NCI-H1436 treated with DMSO at 0.1 percent for 48 hours (cell line): ENCODE results near the gene CATSPERD.
A peak's percentile ranks its signal among the peaks of the same experiment; 100 is the strongest.
"Not testable (repeated sequence)": the region's sequence is repeated elsewhere in the genome, so short reads cannot be mapped to it uniquely, and the experiment has no call there.

Experiments used
- DNase-seq: peaks from one replicate; lab custom pipeline; 2025; lab: John Stamatoyannopoulos, UW

Gene CATSPERD

DNA sequence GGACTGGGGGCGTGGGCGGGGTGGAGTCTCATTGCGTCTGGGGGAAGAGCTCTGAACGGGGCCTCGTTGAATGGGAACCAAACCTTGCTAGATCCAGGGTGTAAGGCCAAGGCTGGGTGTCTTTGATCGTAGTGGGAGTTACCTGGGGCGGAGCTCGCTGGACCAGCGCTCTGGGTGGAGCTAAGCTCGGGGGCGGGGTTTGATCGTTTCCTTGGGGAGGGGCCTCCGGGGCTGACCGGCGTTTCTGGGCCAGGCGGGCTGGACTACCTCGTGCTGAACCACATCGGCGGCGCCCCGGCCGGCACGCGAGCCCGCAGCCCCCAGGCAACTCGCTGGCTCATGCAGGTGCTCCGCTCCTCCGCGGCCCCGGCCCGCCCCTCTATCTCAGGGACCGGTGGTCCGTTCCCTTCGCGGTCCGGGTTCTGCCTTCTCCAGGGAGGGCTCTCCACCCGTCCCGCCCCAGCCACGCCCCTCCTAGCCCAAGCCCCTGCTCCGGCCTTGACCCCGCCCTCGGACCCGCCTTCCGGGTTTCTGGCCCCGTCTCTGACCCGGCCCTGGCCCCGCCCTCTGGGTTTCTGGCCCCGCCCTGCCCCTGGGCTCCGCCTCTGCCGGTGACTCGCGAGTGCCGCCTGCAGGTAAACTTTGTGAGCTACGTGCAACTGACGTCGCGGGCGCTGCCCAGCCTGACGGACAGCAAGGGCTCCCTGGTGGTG, 33.6 kb upstream of the CATSPERD start:
- DNase-seq = peak; percentile 61

DNA sequence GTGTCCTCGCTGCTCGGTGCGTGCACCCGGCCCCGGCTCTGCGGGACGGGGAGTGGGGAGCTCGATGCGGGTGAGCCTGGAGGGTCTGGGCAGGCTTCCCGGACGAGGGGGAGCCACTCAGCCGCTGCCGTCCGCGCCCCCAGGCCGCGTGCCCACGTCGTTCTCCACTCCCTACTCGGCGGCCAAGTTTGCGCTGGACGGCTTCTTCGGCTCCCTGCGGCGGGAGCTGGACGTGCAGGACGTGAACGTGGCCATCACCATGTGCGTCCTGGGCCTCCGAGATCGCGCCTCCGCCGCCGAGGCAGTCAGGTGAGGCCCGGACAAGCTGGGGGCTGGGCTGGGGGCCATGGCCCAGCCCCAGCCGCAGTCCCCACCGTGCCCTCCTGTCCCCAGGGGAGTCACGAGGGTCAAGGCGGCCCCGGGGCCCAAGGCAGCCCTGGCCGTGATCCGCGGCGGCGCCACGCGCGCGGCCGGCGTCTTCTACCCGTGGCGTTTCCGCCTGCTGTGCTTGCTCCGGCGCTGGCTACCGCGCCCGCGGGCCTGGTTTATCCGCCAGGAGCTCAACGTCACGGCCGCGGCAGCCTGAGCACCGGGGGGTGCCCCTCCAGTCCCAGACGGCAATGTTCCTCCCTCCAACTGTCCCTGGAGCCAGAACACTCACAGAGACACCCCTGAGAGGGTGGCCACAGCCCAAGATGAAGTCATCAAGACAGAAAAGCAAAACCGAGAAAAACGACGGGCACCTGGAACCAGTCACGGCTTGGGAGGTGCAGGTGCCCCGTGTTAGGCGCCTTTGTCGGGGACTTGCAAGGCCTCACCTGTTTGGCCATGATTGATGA, 32.9 kb upstream of the CATSPERD start:
- no peak for DNase-seq

DNA sequence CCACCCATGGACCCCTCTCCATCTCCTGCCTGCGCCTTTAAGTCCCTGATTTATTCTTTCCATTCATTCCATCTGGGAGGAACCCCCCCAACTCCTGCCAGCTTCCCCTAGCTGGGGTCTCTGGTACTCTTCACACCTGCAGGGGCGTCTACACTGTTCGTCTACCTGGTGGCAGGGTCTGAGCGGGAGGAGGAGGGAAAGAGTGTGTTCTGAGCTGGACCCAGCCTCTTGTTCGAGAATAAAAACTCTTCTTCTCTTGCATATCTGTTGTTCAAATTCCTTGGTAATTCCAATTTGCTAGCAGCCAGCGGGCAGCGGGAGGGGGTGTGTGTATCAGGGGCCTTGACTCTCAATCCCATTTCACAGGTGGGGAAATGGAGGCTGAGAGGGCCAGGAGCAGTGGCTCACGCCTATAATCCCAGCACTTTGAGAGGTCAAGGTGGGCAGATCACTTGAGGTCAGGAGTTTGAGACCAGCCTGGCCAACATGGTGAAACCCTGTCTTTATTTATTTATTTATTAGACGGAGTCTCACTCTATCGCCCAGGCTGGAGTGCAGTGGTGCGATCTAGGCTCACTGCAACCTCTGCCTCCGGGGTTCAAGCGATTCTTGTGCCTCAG, 32.1 kb upstream of the CATSPERD start:
- not testable (repeated sequence) for DNase-seq

DNA sequence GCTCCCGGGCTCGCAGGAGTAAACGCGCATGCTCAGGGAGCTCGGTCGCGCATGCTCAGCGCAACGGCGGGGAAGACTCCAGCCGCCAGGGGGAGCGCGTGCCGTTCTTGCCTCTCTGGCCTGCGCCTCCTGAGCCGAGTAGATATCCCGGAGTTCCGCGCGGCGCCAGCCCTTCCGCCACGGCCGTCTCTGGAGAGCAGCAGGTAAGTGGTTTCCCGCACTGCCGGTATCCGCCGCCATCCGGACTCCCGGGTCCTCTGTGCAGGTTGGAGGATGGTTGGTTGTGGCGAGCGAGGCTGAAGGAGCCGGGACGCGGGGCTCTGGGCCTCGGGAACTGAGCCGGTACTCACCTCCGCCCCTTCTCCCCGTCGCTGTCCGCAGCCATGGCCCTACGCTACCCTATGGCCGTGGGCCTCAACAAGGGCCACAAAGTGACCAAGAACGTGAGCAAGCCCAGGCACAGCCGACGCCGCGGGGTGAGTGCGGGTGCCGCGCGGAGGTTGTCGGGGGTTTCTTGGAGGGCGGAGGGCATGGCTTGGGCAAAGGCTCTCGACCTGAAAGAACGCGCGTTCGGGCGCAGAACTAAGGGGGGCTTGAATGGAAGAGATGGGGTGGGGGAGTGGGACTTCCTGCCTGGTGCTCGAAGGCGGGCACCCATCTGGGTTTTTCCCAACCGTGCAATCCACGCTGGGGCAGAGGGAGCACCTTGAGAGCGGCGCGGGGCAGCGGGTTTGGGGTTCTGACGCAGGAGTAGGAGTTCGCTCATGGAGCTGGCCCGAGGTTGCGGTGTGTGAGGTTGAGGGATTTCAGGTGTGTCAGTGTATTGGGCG, 30.1 kb upstream of the CATSPERD start, which contains the start of gene RPL36:
Gene RPL36 (plus strand): TSS at position 171 of the 830 bp plus-strand sequence. CDS start 213 bp downstream, at position 384.
- peak; percentile 74 for DNase-seq

DNA sequence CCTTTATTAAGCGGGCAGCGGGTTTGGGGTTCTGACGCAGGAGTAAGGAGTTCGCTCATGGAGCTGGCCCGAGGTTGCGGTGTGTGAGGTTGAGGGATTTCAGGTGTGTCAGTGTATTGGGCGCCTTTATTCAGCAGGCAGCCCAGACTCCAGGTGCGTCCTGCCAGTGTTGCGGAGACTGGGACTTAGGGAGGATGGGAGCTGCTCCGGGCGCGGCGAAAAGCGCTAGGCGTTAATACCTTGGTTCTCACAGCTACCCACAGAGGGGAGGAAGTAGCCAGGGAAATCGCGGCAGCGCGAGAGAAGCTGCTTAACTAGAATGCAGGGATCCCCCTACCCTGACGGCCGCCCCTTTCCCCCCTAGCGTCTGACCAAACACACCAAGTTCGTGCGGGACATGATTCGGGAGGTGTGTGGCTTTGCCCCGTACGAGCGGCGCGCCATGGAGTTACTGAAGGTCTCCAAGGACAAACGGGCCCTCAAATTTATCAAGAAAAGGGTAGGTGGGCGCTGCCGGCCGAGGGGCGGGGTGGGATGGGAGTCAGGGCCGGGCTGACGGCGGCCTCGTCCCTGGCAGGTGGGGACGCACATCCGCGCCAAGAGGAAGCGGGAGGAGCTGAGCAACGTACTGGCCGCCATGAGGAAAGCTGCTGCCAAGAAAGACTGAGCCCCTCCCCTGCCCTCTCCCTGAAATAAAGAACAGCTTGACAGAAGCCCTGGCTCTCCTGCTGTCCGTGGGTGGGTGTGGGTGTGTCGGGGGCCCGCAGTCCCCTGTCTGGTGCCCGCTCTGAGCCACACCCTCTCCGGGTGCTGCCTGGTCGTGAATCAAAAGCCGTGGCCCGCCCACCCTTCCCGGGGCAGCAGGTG, 29.2 kb upstream of the CATSPERD start:
- no peak for DNase-seq

DNA sequence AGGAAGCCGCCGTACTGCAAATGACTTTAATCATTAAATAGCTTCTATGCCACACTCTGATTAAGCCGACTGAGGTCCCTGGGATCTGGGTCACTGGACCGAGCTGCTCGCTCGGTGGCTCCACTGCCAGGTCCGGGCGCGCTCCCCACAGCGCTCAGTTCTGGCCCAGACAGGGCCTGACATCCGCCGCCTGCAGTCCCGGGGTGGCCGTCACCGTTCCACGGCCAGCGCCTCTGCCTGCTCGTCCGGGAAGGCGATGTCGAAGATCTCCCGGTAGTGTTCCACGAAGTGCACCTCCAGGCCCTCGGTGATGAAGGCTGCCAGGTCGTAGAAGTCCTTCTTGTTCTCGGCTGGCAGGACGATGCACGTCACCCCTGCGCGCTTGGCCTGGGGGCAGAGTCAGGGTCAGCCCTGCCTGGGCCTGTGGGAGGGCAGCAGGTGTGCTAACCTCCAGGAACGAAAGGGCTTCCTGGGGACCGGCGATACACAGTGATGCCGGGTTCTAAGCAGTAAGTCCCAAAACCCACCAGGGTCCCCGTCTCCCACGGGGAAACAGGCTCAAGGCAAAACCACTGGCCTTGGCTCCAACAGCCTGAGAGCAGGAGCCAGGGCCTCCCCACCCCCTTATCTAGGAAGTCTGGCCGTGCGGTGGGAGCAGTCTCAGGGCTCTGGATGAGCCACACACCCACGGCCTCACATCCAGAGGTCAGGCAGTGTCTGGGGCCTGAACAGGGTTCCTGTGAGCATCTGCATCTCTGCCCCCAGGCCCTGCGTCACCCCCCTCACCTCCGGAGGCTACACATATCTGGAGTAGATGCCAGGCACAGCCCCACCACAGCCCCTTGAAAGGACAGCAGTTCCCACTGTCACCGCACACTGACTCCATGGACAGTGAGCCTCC, 28.4 kb upstream of the CATSPERD start:
- DNase-seq = no peak

DNA sequence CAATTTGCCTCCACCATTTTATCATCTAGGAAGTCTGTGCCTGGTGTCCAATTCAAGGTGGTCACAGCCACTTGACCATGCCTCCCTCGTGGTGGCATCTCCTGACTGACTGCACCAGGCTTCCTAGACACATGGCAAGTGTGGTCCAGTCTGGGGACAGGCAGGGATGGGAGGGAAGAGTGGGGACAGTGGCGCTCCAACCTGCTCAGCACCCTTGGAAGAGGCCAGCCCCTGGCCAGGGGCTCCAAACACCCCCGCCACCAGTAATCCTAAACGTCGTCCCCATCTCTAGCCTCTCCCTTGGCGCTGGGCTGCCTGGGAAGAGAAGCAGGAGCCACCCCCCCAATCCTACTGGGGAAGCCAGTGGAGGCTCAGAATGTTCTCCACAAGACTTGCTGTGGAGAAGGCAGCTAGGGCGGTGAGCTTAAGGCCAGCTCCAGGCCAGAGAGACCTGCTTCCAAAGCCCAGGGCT, 27.7 kb upstream of the CATSPERD start:
- DNase-seq = no peak

DNA sequence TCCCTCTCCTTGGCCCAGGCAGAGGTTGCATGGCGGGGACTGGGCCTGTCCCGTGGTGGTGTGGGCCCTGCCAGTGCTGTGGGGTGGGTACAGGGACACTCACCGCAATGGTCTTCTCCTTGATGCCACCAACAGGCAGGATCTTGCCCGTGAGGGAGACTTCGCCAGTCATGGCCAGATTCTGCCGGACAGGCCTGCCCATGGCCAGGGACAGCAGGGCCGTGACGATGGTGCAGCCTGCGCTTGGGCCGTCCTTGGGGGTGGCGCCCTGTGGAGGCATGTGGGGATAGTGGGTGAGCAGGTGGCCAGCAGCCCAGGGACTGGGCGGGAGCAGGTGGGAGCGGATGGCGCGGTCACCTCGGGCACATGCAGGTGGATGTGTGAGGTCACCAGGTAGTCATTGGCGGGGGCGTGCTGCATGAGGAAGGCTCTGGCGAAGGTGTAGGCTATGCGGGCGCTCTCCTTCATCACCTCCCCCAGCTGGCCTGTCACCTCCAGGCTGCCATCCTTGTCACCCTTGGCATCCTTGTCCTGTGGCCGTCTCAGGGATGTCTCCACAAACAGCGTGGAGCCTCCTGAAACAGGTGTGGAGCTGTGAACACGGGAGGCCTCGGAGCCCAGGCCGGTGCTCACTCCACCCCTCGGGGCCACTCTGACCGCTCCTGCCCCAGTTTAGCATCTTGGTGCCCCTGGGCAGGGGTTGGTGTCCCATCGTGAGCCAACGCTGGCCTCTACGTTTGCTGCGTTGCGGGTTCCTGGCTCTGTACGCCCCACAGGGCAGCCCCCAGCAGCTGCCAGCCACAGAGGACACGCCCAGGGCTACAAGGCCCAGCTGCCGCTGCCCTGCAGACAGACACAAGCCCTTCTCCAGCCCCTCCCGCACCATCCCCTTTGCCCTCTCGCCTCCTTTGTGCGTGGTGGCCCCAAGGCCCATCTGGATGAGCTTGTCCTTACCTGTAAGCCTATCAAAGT, 27.0 kb upstream of the CATSPERD start:
- no peak for DNase-seq

DNA sequence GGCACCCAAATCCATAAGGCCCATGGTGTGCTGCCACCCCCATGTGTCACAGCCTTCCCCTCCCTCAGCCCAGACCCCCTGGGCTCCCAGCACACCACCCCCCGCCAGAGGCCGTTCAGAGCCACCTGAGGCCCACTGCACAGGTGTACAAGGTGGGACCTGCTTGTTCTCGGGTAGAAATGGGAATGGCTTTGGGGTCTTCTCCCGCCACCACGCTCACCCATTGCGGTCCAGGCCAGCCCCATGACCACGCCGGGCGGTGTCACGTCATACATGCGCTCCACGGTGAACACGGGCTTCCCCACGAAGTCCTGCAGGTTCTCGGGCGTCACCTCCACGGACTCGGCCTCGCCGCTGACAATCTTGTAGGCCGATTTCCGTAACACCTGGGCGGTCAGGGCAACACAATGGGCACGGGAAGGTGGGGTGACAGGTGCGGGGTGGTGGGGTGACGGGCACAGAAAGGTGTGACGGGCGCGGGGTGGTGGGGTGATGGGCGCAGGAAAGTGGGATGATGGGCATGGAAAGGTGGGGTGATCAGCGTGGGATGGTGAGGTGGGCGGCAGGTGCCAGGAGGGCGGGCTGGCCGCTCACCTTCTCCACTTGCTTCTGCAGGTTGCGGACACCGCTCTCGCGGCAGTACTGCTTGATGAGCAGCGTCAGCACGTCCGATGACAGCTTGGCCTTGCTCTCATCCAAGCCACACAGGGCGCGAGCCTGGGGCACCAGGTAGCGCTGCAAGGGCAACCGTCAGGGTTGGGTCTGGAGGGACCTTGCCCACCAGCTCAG, 26.1 kb upstream of the CATSPERD start:
- DNase-seq = no peak

DNA sequence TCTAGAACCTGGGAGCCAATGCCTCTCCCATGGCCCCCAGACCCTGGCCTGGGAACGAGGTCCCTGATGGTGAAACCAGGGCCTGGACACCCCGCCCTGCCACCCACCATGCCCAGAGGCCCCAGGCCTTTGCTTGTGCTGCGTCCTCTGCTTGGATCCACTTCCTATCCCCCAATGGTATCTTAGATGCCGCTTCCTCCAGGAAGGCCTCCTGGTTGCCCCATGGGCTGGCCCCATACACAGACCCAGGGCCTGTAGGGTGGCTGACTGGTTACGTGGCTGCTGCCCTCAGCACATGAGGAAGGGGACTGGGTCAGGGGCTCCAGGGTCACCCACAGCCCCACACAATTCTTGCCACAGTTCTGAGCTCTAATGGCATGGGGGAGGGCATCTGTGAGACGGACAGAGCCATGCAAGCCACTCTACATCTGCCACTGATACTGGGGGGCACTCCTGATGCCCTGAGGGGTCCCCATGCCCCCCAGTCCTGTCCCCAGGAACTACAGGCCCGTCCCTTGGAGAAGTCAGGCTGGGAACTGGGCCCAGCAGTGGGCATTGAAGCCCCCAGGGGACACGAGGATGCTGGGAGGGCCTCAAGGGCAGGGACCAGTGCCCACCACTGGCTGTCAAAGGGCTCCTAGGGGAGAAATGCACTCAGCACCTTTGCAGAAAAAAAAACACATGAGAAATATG, 25.3 kb upstream of the CATSPERD start:
- no peak for DNase-seq

DNA sequence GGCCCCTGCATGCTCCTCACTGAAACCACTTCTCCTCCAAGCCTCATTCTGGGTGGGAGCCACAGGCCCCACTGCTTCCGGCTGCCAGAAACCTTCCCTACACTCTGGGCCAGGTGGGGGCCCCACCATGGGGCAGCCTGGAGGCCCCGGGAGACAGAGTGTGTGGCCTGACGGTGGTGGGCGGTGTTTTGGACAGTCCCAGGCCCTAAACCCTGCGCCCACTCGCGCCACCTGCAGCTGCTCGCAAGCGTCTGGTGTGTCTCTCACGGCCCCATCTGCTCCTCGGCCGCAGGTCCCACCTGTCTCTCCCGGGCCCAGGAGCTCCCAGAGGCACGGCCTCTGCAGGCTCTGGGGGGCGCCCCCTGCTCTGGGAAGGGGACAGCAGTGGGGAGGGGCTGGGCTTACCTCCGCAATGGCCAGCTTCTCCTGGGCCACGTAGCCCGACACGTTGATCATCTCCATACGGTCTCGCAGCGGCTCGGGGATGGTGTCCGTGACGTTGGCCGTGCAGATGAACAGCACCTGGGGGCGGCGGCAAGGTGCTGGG, 24.7 kb upstream of the CATSPERD start:
- no peak for DNase-seq

DNA sequence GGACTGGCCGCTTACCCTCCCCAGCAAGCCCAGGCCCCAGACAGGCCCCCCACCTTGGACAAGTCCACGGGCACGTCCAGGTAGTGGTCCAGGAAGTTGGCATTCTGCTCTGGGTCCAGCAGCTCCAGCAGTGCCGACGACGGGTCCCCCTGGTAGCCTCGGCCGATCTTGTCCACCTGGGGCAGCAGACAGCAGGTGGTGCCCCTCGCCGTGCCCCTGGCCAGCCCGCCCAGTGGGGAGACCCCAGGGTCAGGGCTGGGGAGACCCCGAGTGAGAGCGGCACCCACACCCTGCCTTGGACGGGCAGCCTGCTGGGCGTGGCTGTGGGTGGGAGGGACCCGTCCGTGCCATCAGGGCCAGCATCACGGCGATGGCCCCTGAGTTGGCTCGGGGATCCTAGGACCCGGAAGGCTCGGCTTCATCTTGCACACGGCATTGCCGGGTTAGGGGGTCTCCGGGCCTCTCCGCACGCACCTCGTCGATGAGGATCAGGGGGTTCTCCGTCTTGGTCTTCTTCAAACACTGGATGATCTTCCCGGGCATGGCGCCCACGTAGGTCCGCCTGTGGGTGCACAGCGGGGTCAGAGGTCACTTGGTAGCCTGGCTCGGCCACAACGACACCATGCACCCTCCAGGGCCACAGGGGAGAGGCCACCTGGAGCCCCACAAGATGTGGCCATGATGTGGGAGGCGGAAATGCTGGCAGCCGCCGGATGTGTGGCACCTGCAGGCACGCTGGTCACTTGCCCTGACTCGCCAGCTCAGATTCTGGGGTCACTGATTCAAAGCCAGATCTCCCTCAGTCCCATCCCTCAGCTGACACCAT, 24.0 kb upstream of the CATSPERD start:
- DNase-seq = no peak

DNA sequence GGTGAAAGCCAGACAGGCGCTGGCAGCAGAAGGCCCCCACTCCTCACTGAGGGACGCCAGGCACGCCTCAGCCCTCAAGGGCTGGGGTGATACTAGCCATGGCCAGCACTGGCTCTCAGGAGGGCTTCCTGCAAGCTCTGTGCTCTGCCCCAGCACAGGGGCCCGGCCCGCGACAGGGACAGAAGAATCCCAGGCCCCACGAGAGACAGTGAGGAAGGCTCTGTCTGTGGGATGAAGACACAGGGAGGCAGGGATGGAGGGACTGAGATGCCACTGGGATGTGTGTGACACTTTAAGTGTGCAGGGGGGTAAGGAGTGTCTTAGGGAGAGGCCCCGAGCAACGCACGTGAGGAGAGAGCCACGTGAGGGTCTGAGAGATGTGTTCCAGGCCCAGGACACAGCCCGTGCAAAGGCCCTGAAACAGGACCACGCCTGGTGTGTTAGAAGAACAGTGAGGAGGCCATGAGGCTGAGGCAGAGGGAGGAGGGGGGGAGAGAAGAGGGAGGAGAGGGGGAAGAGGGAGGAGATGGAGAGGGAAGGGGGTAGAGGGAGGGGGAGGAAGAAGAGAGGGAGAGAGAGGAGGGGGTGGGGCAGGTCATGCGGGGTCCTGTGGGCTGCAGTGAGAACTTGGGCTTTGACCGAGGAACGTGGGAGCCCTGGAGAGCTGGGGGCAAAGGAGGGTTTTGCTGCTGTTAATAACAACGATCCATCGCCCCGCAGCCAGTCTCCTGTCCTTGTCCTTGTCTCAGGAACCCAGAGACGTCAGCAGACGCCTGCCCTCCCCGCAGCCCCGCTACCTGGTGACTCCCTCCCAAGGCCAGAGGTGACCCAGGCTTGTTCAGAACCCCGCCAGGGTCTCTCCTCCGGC, 23.2 kb upstream of the CATSPERD start:
- DNase-seq = no peak

DNA sequence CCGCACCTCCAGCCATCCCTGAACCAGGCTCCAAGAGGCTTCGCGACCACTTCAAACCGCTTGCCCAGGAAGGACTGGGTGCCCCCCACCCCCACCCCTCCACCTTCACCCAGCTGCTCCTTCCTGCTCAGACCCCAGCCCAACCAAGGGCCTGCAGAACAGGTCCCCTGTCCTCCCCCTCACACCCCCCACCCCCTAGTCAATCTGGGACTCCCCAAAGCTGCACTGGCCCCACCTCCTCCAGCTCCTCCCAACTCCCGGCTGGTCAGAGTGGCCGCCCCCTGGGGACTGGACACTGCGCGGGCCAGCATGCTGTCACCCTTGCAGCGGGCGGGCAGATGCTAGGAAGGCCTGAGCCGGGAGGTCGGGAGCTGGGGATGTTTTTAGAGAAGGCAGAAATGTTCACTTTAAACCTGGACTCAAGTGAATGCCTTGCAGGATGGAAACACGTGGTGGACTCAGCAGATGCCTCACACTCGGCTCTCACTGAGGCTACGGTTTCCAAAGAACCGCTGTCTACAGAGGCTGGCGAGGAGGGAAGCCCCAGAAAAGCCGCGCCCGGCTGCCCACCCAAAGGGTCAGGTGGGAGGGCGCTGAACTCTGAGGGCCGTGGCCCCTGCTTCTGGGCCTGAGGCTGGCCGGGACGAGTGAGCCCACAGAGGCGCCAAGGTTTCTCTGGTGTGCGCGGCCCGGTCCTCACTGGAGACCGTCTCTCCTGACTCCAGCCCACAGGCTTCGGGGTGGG, 22.4 kb upstream of the CATSPERD start:
- no peak for DNase-seq
